Measurements from ENCODE around the gene FBXO44.

- no peak for TF ChIP-seq ZZZ3 (IDR thresholded peaks at IDR 0.05; ENCODE audit: control insufficient read depth, insufficient read length, low read depth)
- no peak for TF ChIP-seq ZSCAN29 (IDR thresholded peaks at IDR 0.05)
- no peak for TF ChIP-seq POLR2AphosphoS5 (IDR thresholded peaks at IDR 0.05; ENCODE audit: low read length)
Measured at GRCh38 chr1:11670747-11671146, 16.1 kb downstream of the FBXO44 start.

Data from GM12878 (cell line).